ENCODE measurements around the gene NENF. TPM values are rescaled to one million over a fixed set of nuclear protein-coding genes. Genes with fewer than 3 reads are reported as not detected.

The NENF gene
- total RNA-seq, 1 experiment from 2014 or later = 45.3 TPM

- no peak for TF ChIP-seq CTCF (IDR thresholded peaks at IDR 0.05; ENCODE audit: unreplicated experiment)
- no peak overlapping the region for H3K4me3 Mint-ChIP-seq (ENCODE audit: low read depth, unreplicated experiment)
- CTCF ChIA-PET = no interaction called here
- H3K4me1 Mint-ChIP-seq (ENCODE audit: low read depth, unreplicated experiment) = peaks cover 20% of the 10 kb centered on the region
- H3K27me3 Mint-ChIP-seq (ENCODE audit: unreplicated experiment) = no peaks in the 10 kb centered on the region
- no peak for DNase-seq
- intact Hi-C loops (cut with micrococcal nuclease; ENCODE audit: unreplicated experiment) = no loop called here
- no peaks in the 10 kb centered on the region for H3K36me3 Mint-ChIP-seq (ENCODE audit: insufficient read depth, unreplicated experiment)
- peaks cover 3% of the 10 kb centered on the region for H3K9me3 Mint-ChIP-seq (ENCODE audit: low read depth, unreplicated experiment)
- no TSS peak for BruUV-seq (replicated peaks)
- H3K27ac Mint-ChIP-seq (ENCODE audit: unreplicated experiment) = peak overlapping the region; percentile 55
Measured at GRCh38 chr1:212402666-212403321, 29.9 kb upstream of the NENF start.

- H3K27ac Mint-ChIP-seq (ENCODE audit: unreplicated experiment) = no peak overlapping the region
- peaks cover 16% of the 10 kb centered on the region for H3K27me3 Mint-ChIP-seq (ENCODE audit: unreplicated experiment)
- TF ChIP-seq CTCF (IDR thresholded peaks at IDR 0.05; ENCODE audit: unreplicated experiment) = no peak
- intact Hi-C loops (cut with micrococcal nuclease; ENCODE audit: unreplicated experiment) = no loop called here
- CTCF ChIA-PET = interaction anchor here (0.6 kb wide), 1 partner anchor 26 kb away, joined by 3 read pairs; no protein-coding TSS in a partner anchor
- H3K9me3 Mint-ChIP-seq (ENCODE audit: low read depth, unreplicated experiment) = no peaks in the 10 kb centered on the region
- peaks cover 21% of the 10 kb centered on the region for H3K36me3 Mint-ChIP-seq (ENCODE audit: insufficient read depth, unreplicated experiment)
- BruUV-seq (replicated peaks) = no TSS peak
- DNase-seq = no peak
- peaks cover 19% of the 10 kb centered on the region for H3K4me1 Mint-ChIP-seq (ENCODE audit: low read depth, unreplicated experiment)
- no peak overlapping the region for H3K4me3 Mint-ChIP-seq (ENCODE audit: low read depth, unreplicated experiment)
Measured at GRCh38 chr1:212410231-212410820, 22.4 kb upstream of the NENF start.

GRCh38 chr1:212412374-212412773, 20.3 kb upstream of the NENF start:
- intact Hi-C loops (cut with micrococcal nuclease; ENCODE audit: unreplicated experiment) = no loop called here
- Mint-ChIP-seq H3K4me3 (ENCODE audit: low read depth, unreplicated experiment) (no peak overlapping the region), H3K4me1 (ENCODE audit: low read depth, unreplicated experiment) (peaks cover 28% of the 10 kb centered on the region), H3K9me3 (ENCODE audit: low read depth, unreplicated experiment) (no peaks in the 10 kb centered on the region), H3K36me3 (ENCODE audit: insufficient read depth, unreplicated experiment) (peaks cover 21% of the 10 kb centered on the region), H3K27me3 (ENCODE audit: unreplicated experiment) (peaks cover 16% of the 10 kb centered on the region), H3K27ac (ENCODE audit: unreplicated experiment) (no peak overlapping the region)
- CTCF ChIA-PET = no interaction called here
- TF ChIP-seq CTCF (IDR thresholded peaks at IDR 0.05; ENCODE audit: unreplicated experiment) = no peak
- DNase-seq = no peak
- BruUV-seq (replicated peaks) = no TSS peak

GRCh38 chr1:212413902-212414327, 18.8 kb upstream of the NENF start:
- Mint-ChIP-seq H3K4me1 (ENCODE audit: low read depth, unreplicated experiment) (peaks cover 28% of the 10 kb centered on the region), H3K27ac (ENCODE audit: unreplicated experiment) (peak overlapping the region; percentile 26), H3K9me3 (ENCODE audit: low read depth, unreplicated experiment) (no peaks in the 10 kb centered on the region), H3K36me3 (ENCODE audit: insufficient read depth, unreplicated experiment) (peaks cover 21% of the 10 kb centered on the region), H3K4me3 (ENCODE audit: low read depth, unreplicated experiment) (peak overlapping the region; percentile 93), H3K27me3 (ENCODE audit: unreplicated experiment) (peaks cover 16% of the 10 kb centered on the region)
- no peak for TF ChIP-seq CTCF (IDR thresholded peaks at IDR 0.05; ENCODE audit: unreplicated experiment)
- CTCF ChIA-PET = interaction anchor here (0.5 to 1.5 kb wide), 2 partner anchors 42 to 63 kb away, joined by 3 to 7 read pairs; no protein-coding TSS in a partner anchor
- intact Hi-C loops (cut with micrococcal nuclease; ENCODE audit: unreplicated experiment) = no loop called here
- no TSS peak for BruUV-seq (replicated peaks)
- no peak for DNase-seq

Data from Calu3 (cell line).